Measurements from ENCODE around the gene DIAPH1.
"Not testable (repeated sequence)": the region's sequence is repeated elsewhere in the genome, so short reads cannot be mapped to it uniquely, and the experiment has no call there.

The DIAPH1 gene

DNA sequence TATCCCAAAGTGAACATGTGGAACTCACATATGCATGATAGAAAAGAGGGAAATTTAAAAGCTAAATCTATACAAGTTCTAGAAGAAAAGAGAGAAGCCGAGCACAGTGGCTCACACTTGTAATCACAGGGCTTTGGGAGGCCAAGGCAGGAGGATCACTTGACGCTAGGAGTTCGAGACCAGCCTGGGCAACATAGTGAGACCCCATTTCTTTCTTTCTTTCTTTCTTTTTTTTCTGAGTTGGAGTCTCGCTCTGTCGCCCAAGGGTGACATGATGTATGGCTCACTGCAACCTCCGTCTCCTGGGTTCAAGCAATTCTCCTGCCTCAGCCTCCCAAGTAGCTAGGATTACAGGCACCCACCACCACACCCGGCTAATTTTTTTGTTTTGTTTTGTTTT is 8.9 kb downstream of the DIAPH1 start:
- not testable (repeated sequence) for DNase-seq (ENCODE audit: low read depth)

DNA sequence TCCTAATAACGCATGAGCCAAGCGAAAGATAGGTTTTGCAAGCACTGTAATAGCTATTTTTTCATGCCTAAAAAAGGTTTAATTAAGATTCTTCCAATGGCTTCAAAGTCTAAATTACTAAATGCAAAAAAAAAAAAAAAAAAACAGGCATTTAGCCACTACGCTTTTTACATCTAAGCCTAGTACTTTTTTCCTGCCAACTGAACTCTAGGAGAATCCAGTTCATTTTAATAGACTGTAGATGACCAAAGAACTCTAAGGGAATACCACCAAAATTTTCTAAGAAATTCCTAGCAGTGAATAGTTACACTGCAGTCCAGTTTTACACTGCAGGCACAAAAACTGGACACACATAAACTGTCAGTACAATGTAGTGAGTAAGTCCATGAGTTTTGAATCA is 9.8 kb downstream of the DIAPH1 start:
- no peak for DNase-seq (ENCODE audit: low read depth)

DNA sequence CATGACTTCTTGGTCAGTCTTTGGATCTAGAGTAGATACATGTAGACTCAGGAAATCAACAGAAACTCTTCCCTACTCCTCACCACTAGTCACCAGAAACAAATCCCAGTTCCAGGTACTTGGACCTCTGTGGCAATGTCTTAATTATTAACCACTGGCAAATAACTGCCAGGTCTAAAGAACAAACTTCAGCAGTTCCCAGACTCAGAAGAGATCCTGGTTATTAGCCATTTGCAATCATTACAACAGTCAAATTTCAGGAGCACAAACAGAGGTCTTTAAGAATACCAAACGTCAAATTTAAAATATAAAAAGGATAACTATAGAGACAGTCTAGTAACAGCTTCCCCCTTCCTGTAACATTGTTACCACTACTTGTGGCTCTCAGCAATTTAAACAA is 10.2 kb downstream of the DIAPH1 start:
- no peak for DNase-seq (ENCODE audit: low read depth)

DNA sequence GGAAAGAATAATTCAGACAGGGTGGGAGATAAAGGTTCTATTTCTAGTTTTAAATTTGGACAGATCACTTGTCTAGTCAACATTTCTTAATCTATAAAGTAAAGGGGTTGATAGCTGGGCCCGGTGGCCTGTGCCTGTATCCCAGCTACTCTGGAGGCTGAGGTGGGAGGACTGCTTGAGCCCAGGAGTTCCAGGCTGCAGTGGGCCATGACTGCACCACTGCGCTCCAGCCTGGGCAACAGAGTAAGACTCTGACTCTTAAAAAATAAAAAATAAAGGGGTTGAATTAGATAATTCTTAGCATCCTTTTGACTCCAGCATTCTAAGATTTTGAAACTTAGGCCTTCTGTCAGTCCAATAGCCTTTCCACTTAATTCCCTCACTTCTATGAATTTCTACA is 10.8 kb downstream of the DIAPH1 start:
- no peak for DNase-seq (ENCODE audit: low read depth)

DNA sequence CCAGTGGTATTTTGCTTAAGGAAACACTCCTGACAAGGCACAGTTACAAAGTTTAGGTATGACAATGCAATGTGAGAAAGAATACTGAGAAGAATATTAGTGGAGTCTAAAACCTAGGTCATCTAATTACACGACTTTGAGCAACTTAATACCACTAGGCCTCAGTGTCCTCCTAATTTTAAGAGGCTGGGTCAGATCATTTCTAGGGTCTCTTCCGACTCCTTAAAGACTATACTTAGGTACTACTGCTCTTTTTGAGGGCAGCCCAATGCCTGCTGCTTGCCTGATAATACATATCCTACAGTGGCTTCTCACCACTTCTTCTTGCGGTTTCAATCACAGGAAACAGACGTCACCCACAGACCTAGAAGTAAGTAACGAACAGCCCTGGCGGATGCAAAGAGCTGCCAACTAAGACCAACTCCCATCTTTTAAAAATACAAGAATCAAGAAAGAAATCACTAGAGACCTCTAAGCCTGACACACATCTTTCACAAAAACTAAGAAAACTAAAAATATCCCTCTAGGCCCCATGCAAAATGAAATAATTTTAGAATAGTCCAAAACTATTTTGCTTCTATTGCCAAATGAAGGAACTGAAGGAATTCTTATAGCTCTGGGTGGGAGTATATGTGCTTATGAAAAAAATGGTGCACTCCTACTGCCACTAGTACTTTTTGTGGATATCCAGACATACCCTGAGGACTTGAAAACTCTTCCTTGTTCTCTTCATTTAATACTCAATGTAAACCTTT is 13.1 kb downstream of the DIAPH1 start:
- peak; percentile 40 for DNase-seq (ENCODE audit: low read depth)

DNA sequence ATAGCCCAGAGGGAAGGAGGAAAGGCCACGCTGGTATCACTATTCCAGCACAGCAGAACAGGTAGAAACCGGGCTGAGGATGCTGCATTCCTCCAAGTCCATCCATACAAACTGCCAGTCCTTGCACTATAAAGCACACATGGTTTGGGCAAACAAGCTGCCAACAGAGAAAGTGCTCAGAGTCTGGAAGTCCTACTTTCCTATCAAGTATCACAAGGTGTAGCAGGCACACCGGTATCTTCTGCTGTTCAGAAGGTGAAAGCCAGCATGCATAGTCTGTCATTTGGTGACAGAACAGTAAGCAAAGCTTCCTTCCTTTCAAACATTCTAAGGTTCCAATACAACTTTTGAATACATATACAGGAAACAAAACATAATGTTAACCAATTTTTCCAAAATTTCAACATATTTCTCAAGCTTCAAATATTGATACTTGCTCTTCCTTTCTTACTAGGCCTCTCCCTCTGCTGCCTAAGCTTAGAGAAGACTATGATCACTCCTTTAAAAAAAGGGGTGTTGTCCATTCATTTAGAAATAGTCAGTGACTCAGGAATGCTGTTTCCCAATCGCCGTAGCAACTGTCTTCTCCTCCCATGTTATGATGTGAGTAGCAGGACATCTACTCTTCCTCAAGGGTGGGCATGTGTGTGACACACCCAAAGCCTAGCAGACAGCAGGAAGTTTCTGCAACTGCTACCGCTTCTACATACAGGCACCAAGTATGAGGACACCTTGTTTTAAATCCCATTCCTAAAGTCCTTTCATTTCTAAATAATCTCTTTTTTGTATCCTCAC is 14.7 kb downstream of the DIAPH1 start:
- DNase-seq (ENCODE audit: low read depth): no peak

DNA sequence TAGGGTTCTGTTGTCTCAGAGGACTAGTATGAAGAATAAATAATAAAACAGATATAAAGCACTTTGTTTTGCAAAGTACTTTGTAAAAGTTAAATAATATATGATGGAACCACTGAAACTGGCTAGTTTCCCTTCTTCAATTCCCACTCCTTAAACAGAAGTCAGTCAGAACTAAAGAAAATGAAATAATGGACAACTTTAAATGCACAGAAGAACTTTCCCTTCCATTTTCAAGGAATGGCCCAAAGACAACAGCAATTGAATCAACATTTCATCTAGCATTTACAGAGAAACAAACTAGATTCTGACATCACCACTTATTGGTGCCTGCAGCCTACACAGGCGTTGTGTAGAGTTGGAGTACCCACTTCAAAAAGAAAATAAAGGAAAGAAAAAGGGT is 16.2 kb downstream of the DIAPH1 start:
- no peak for DNase-seq (ENCODE audit: low read depth)

DNA sequence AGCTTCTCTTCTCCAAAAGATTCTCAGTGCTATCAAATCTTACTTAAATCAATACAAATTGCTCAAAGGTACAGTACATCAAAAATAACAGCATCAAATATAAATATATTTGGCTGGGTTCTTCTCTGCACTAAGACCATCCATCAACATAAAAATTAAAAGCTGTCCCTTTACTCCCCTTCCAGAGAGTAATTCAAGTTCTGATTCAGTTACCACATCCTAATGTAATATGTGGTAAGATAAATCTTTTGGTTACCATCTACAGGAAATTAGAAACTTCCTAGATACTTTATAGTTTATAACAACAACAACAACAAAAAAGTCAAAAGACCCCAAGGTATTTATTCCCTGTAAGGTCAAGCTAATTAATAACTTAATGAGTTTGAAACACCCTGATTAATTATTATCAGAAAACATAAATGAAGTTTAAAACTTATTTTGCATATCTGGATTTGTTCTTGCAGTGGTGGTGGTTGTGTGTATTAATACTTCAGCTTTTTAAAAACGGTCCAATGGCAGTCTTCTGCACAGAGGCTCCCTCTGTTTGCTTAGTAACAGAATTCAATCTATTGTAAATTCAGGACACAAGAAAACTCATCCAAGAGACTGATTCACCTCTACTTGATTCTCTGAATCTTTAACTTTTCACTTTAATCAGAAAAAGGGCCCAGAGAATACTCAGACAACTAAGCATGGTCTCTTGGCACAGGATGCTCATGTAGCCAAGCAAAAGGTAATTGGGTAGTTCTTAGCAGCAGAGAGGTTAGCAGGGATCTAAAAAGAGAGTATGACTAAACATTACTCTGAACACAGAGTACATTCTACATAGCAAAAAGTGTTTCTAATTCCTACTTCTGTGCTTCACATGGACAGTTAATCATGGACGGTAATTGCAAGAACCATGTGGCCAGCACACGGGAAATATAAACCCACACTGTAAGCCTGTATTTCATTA is 20.1 kb downstream of the DIAPH1 start:
- DNase-seq (ENCODE audit: low read depth): no peak

DNA sequence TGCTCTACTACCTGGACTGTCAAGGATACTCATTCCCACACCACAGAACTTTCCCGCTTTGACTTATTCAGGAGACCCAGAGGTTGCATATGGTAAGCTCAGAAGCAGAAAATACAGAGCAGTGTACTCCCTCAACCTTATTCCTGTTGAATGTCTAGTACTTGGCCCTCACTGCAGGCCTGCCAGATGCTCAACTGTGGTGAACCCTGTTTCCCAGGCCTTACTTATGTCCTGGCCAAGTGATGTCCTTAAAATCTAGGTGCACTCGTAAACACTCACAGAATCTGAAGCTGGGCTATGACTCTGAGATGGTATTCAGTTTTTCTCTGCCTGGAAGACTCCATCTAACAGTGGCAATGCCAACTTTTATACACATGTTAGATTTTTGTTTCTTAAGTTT is 21.0 kb downstream of the DIAPH1 start:
- no peak for DNase-seq (ENCODE audit: low read depth)

DNA sequence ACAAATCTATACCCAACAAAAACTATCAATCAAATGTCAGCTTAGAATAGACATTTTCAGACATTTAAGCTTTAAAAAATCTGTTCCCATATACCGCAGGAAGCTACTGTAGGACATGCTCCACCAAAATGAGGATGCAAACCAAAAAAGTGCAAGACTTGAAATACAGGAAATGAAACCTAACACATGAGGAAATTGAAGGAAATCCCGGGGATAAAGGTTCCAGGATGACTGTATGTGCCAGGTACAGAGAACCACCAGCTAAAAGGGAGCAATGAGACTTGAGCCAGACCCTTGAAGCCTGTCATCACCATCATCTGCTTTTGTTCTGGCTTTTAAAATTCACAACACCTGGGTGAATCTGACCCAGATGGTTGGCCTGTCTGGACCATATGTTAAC is 21.4 kb downstream of the DIAPH1 start:
- no peak for DNase-seq (ENCODE audit: low read depth)

DNA sequence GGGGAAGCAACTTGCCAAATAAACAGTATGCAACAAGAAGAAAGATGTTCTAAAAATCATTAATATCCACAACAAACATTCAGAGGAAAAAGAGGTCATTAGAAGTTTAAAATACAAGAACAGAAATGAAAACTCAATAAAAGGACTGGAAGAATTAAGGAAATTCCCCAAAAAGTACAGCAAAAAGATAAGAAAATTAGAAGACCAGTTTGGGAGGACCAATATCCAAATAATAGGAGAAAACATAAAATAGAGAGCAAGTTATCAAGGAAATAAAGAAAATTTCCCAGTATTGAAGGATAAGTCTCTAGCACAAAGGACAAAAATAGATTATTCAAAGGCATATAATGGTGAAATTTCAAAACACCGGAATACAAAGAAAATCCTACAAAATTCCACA is 21.9 kb downstream of the DIAPH1 start:
- no peak for DNase-seq (ENCODE audit: low read depth)

DNA sequence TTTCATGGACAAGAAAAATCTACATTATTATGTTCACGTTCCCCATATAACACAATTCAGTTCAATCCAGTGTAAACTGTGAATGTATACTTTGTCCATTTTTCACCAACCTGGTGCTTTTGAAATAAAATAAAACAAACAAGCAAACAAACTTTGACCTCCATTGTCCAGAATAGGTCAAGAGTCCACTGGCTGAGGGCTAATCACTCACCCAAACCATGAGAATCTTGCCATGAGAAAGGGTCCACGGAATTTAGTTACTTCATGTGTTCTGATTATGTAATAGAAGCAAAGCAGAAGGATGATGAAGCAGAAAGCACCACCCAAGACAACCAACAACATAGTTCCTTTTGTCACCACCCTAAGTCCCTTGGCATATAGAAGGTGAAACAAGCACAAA is 28.7 kb downstream of the DIAPH1 start:
- DNase-seq (ENCODE audit: low read depth): no peak

DNA sequence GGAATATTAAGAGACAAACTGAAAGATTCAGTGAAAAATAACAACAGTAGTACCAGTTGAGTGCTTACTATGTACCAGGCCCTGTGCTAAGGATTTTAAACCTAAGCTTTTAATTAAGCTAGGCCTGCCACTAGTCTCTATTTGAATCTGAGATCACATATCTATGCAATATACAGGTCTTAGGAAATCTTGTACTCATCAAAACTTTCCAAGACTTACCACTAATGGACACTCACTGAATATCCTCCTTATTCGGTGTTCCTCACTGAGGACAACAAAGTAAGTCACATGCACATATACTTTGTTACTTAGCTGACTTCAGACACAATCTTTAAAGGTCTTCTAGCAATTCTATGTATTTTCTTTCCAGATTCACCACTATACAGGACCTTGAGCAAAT is 32.6 kb downstream of the DIAPH1 start:
- DNase-seq (ENCODE audit: low read depth): no peak

DNA sequence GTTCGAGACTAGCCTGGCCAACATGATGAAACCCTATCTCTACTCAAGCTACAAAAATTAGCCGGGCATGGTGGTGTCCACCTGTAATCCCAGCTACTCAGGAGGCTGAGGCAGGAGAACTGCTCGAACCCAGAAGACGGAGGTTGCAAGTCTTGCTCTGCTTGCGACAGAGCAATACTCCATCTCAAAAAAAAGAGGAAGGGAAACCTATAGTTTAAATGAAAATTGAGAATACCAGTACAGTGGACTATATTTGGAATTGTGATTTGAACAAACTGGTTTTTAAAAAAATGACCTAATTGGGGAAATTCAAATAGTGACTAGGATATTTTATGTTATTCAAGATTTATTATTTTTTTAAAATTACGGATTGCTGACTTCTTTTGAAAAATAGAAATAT is 33.2 kb downstream of the DIAPH1 start:
- DNase-seq (ENCODE audit: low read depth): no peak

DNA sequence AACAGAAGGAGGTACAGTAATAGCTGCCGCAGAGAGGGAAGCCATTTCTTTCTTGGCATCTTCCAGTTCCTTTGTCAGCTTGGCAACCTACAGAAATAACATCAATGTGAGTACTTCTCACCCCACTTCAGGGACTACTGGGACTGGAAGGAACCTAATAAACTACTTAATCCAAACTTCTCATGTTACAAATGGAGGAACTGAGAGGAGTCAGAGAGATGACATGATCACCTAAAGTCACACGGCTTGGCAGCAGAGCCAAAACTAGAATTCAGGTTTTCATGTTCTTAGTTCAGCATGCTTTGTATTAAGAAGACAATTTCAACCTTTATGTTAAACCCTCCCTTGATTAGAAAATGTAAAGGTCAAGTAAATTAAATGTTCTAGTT is 44.7 kb downstream of the DIAPH1 start:
- no peak for DNase-seq (ENCODE audit: low read depth)

DNA sequence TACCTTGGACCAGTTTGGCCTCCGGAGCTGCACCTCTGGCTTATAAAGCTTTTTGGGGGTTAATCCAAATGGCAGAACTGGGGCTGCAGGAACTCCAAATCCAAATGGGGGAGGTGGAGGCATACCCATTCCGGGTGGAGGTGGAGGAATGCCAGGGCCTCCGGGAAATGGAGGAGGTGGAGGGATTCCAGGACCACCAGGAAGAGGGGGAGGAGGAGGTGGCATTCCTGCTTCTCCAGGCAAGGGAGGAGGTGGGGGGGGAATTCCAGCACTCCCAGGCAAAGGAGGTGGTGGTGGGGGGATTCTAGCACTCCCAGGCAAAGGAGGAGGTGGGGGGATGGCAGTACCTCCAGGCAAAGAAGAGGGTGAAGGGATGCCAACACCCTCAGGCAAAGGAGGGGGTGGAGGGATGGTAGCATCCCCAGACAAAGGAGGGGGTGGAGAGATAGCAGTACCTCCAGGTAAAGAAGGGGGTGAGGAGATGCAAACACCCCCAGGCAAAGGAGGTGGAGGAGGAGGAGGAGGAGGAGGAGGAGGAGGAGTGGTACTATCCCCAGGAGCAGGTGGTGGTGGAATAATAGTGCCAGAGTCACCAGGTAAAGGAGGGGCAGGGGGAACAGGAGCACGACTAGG is 45.2 kb downstream of the DIAPH1 start:
- no peak for DNase-seq (ENCODE audit: low read depth)

DNA sequence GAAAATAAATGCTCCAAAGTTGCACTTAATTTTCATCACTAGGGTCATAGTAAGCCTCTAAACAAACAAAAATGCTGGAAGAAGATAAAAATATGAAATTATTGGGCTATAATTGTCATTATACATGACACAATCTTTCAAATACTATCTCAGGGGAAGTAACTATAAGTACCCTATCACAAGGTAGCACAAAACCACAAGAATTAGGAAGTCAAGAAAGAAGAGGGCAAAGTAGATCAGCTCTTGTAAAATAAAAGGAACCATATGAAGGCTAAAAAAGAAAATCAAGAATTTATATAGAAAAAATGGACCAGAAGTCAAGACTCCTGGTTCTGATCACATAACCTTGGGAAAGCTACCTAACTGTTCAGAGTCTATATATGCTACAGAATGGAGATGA is 48.1 kb downstream of the DIAPH1 start:
- DNase-seq (ENCODE audit: low read depth): no peak

DNA sequence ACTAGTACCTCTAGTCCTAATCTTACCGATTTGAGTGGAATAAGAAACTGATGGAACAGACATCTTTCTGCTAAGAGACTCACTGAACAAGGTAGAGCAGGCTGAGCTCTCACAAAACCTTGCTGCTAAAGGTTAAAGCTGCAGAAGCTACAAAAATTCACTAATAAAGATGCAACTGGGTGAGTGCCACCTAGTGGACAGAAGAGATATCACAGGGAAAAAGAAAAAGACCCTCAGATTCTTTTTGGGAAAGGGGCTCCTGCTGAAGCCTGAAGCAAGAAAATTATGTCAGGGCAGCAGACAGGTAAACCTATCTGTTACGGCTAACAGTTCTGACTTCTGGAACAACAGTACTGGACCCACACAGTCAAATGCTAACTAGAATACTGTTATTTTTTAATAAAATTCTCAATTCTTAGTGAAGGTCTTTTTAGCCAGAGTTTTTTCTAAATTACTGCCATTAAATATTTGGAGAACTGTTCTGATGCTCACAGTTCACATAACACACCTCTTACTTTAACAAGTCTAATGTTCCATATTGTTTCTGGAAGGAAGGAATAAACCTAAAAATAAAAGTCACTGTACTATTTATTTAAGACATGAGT is 51.2 kb downstream of the DIAPH1 start:
- no peak for DNase-seq (ENCODE audit: low read depth)

DNA sequence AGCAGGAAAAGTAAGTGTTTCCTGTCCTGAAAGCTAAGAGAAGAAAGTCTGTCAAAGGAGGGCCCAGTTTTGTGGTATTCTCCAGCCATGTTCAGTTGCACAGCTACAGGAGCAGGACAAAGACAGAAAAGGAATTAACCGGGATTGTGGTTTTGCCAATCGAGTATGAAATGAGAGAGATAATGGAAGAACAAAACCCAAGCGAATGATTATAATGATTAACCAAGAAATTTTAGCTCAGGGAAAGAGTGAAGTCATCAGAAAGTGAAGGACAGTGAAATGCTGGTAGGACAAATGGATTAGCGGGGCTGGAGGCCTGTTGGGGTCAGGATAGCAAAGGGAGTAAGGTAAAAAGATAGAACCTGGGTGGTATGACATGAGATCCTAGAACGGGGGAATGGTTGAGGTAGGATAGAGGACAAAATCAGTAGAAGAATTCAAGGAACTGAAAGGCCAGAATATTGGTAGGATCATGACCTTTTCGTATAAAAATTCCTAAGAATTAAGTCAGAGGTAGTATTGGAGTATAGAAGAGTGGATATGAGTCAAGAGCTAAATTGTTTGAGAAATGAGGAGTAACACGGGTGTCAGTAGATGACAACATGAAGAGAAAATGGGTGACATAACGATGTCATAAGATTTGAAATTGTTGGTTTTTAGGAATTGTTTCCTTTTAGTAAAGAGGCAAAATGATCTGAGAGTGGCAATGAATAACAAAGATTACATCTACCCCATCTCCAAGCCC is 52.8 kb downstream of the DIAPH1 start:
- DNase-seq (ENCODE audit: low read depth): no peak

DNA sequence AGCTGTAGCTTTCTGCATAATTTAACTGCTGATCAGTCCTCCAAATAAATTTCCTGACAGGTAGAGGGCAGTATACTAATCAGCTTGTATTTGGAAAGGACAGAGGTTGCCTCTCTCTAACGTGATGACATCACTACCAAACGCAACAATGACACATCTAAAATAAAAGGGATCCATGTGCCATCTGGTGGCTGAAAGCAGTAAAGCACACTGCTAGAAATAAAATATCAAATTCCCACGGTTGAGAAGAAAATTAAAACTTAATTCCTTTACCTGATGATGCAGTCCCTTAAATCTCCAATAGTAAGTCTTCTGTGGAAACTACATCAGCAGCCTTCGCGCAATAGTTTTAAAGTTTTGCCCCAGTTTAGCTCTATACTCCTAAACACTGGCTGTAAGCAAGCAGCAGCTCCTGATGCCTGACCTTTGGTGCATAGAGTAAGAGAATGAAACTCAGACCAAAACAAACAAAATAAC is 54.5 kb downstream of the DIAPH1 start:
- DNase-seq (ENCODE audit: low read depth): peak; percentile 17

All from activated T-helper 1 cell treated with Interleukin-2 at 50 U/mL for 16 hours (primary cell).